HG03520 (cell line): ENCODE results near the gene TRIM75.
"Not testable (repeated sequence)": the region's sequence is repeated elsewhere in the genome, so short reads cannot be mapped to it uniquely, and the experiment has no call there.

Source experiments
- ATAC-seq: cut with Tn5 transposase; IDR thresholded peaks from one replicate; pipeline ENCODE4 v1.9.1; 2021; ENCODE audit warnings: mild to moderate bottlenecking, moderate library complexity; ENCODE audit not compliant: unreplicated experiment

The TRIM75 gene

GRCh38 chr4:165073346-165073745, 19.7 kb downstream of the TRIM75 start:
- not testable (repeated sequence) for ATAC-seq

- no peak for ATAC-seq
These were observed 23.4 kb downstream of the TRIM75 start for GRCh38 chr4:165077034-165077578.

GRCh38 chr4:165079476-165079875, 25.8 kb downstream of the TRIM75 start:
- no peak for ATAC-seq

- ATAC-seq = not testable (repeated sequence)
These were observed 31.1 kb downstream of the TRIM75 start for GRCh38 chr4:165084787-165085186.

DNA sequence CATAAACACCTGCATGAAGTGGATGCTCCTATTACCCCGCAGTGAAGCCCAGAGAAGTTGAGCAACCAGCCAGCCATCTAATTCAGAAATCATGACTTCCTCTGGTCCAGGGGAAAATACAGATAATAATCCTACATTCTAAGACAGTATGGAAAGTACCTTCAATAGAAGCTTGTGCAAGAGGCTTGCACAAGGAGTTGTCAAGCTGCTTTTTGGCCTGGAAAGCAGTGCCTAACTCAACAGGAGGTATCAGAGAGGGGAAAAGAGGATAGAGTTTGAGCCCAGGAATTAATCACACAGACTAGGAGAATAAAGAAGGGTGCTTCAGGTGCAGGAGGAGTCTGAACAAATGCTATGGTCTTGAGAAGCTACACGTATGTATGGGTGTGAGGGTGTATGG, 32.3 kb downstream of the TRIM75 start:
- ATAC-seq = no peak

DNA sequence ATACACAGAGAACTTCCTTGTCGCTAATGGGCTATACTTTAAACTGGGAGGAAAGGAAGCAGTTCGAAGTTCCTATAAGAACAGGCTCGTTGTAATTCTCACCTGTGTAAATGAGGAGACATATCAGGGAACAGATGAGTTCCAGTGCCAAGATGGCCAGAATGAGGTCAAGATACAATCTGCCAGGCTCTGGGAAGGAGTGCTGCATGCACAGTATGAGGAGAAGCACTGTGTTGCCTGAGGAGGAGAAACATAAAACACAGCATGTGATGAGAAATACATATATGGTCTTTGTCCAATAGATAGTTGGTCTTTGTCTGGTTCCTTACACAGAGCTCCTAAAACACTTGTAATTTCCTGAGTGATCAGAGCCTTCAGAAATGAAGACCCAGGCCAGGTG, 34.7 kb downstream of the TRIM75 start:
- no peak for ATAC-seq

DNA sequence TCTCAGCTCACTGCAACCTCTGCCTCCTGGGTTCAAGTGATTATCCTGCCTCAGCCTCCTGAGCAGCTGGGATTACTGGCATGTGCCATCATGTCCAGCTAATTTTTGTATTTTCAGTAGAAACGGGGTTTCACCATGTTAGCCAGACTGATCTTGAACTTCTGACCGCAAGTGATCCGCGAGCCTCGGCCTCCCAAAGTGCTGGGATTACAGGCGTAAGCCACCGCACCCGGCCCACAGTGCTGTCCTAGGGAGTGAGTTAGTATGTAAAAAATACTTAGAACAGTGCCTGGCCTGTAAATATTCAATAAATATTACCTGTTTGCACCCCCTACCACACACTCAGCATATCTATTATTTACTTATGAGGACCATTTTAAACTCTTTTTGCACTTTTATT, 38.5 kb downstream of the TRIM75 start:
- ATAC-seq = not testable (repeated sequence)

GRCh38 chr4:165094873-165095272, 41.2 kb downstream of the TRIM75 start:
- no peak for ATAC-seq

GRCh38 chr4:165095291-165095690, 41.6 kb downstream of the TRIM75 start:
- no peak for ATAC-seq

- ATAC-seq = no peak
These were observed 43.1 kb downstream of the TRIM75 start for GRCh38 chr4:165096776-165097175.

DNA sequence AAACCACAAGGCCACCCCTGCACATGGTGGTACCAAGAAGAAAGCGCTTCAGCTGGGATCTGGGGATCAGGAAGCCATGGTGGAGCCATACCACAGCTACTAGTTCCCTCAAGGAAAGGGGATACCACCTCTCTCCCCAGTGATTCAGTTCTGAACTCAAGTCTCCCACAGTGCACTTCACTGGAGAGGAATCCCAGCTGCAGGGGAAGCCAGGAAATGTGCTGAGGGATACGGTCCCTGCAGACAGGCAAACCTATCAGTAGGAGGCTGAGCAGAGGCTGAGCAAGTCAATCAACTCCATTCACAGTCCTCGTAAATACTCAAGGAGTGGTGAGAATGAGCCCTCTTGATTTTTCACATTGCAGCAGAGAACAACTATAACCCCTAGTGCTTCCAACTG, 48.0 kb downstream of the TRIM75 start:
- no peak for ATAC-seq

- ATAC-seq = no peak
These were observed 52.9 kb downstream of the TRIM75 start for GRCh38 chr4:165106518-165106917.
